ENCODE results near the gene PIGU. TPM values are rescaled to one million over a fixed set of nuclear protein-coding genes. Genes with fewer than 3 reads are reported as not detected.
A peak's percentile ranks its signal among the peaks of the same experiment; 100 is the strongest.
"Not testable (repeated sequence)": the region's sequence is repeated elsewhere in the genome, so short reads cannot be mapped to it uniquely, and the experiment has no call there.

The PIGU gene, protein sequence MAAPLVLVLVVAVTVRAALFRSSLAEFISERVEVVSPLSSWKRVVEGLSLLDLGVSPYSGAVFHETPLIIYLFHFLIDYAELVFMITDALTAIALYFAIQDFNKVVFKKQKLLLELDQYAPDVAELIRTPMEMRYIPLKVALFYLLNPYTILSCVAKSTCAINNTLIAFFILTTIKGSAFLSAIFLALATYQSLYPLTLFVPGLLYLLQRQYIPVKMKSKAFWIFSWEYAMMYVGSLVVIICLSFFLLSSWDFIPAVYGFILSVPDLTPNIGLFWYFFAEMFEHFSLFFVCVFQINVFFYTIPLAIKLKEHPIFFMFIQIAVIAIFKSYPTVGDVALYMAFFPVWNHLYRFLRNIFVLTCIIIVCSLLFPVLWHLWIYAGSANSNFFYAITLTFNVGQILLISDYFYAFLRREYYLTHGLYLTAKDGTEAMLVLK
- total RNA-seq: 10.0 and 13.0 TPM in 2 replicates

DNA sequence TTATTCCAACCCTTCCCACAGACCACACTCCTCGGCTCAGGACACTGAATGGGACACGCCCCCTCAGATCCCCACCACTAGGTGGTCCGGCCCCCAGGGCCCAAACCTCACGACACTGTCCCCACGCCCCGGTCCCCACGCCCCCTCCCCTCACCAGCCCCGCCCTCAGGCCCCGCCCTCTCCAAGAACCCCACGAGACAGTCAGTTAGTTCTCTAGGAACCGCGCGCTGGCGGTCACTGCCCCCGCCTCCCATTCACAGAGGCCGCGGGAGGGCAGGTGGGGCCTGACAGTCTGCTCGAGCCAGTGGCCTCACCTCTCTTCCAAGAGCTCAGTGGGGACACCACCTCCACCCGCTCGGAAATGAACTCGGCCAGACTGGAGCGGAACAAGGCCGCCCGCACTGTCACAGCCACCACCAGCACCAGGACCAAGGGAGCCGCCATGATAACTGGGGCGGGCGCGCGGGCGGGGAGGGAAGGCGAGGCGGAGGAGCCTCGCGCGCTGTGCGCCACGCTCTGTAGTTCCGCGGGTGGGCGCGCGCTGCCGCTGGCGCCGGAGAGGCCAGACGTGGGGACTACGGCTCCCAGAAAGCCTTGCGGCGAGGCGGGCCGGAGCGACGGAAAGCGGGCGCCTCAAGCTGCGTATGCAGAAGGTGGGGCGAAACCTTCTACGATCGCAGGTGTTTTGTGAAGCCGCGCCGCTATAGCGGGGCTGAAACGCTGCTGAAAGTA lies at the start of gene PIGU:
PIGU (minus strand) TSS at position 451 of the 732 bp plus-strand sequence; CDS start at position 444, 7 bp downstream.
- DNase-seq (ENCODE audit: low read depth): peak; percentile 94
- H3K4me3 ChIP-seq (ENCODE audit: low read depth, low read length): peak within 1 kb of the TSS; percentile 81
- TF ChIP-seq, protein P1, sequence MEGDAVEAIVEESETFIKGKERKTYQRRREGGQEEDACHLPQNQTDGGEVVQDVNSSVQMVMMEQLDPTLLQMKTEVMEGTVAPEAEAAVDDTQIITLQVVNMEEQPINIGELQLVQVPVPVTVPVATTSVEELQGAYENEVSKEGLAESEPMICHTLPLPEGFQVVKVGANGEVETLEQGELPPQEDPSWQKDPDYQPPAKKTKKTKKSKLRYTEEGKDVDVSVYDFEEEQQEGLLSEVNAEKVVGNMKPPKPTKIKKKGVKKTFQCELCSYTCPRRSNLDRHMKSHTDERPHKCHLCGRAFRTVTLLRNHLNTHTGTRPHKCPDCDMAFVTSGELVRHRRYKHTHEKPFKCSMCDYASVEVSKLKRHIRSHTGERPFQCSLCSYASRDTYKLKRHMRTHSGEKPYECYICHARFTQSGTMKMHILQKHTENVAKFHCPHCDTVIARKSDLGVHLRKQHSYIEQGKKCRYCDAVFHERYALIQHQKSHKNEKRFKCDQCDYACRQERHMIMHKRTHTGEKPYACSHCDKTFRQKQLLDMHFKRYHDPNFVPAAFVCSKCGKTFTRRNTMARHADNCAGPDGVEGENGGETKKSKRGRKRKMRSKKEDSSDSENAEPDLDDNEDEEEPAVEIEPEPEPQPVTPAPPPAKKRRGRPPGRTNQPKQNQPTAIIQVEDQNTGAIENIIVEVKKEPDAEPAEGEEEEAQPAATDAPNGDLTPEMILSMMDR (IDR thresholded peaks at IDR 0.05; ENCODE audit: insufficient read depth, low read depth, low read length): peak; percentile 19

DNA sequence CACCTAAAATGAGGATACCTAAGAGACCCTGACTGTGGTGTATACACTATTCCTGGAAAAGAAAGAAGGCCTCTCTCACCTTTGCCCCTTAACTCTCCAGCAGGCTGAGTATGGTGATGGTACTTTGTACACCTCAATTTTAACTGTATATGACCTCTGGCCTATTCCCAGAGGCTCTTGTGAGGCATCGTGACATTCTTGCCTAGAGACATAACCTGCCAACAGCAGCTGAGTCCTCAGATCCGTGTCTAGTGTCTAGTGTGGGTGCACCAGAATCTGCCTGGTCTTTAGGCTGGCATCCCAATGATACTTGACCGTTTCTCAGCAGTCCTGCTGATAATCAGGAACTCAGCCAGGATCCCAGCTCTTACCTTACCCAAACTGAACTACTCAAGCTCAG lies 47.3 kb upstream of the PIGU start:
- TF ChIP-seq, protein P1 (IDR thresholded peaks at IDR 0.05; ENCODE audit: insufficient read depth, low read depth, low read length): no peak
- no peak for DNase-seq (ENCODE audit: low read depth)
- H3K4me3 ChIP-seq (ENCODE audit: low read depth, low read length): no peak overlapping the region

DNA sequence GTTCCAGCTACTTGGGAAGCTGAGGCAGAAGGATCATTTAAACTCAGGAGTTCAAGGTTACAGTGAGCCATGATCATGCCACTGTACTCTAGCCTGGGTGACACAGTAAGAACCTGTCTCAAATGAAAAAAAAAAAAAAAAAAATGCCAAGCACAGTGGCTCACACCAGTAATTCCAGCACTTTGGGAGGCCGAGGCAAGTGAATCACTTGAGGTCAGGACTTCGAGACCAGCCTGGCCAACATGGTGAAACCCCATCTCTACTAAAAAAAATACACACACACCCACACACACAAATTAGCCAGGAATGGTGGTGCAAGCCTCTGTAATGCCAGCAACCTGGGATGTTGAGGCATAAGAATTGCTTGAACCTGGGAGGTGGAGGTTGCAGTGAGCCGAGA lies 45.7 kb upstream of the PIGU start:
- H3K4me3 ChIP-seq (ENCODE audit: low read depth, low read length); DNase-seq (ENCODE audit: low read depth): not testable (repeated sequence)

DNA sequence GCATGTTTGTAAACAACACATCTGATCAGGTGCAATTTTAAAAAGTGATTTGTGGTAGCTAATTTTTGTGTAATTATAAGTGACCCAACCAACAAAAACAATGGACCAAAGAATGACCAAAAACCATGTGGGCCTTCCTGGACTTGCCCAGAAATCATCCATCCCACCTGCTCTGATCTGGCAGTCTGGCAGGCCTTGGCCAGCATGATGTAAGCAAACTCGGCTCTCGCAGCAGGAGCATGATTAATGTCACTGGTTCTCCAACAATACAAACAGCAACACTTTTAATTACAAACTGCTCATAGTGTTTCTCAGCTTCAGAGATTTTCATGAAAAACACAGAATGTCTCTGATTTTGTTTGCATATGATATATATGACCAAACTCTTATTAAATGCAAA lies 43.4 kb upstream of the PIGU start:
- no peak overlapping the region for H3K4me3 ChIP-seq (ENCODE audit: low read depth, low read length)
- DNase-seq (ENCODE audit: low read depth): no peak
- TF ChIP-seq, protein P1 (IDR thresholded peaks at IDR 0.05; ENCODE audit: insufficient read depth, low read depth, low read length): no peak

DNA sequence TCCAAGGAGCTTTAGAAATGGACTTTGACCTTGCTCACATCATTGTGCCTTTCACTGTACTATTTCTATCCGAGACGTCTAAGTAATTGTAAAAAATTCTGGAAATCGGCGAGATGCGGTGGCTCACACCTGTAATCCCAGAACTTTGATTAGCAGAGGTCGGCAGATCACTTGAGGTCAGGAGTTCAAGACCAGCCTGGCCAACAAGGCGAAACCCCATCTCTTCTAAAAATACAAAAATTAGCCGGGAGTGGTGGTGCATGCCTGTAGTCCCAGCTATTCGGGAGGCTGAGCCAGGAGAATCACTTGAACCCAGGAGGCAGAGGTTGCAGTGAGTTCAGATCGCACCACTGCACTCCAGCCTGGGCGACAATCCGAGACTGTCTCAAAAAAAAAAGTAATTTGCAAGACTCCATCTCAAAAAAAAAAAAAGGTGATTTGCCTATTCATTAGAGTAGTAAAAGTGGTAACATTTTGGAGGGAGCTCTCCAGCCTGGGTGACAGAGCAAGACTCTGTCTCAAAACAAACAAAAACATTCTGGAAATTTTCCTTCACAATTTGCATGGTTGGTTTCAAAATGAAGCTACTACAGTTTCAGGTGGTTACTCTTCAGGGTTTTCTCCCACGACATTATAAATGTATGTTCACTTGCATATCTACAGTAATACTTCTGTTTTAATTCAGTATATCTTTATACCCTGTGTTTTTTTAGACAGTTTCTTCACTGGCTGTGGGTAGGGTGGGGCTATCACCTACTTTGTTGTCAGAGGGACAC lies 42.5 kb upstream of the PIGU start:
- not testable (repeated sequence) for H3K4me3 ChIP-seq (ENCODE audit: low read depth, low read length); DNase-seq (ENCODE audit: low read depth)

DNA sequence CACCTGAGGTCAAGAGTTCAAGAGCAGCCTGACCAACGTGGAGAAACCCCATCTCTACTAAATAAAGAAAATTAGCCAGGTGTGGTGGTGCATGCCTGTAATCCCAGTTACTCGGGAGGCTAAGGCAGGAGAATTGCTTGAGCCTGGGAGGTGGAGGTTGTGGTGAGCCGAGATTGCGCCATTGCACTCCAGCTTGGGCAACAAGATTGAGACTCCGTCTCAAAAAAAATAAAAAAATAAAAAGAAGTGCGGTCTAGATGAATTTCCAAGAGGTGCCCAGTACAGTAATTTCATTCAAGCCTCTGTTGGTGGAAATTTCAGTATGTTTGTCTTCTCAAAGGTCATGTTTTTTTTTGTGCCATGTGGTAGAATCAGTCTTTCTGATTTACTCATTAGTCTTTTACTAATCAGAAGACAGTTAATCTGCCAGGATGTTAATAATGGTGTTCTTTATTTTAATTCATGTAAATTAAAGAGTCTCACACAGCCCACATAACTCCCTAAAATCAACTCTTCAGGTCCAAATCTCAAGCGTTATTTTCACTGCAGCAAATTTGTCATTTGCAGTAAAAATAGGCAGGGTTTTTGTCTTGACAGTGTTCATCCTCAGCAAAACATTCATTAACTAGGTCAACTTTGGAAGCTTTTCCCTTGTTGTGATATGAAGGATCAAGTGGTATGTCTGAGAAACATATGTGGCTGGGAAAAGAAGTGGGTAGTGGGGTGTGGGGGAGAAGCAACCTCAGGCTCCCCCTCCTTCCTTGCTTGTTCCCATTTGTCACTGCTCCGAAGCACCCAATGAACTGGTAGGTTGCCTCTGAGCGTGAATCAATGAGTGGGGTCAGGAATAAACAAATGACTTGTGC lies 40.6 kb upstream of the PIGU start:
- DNase-seq (ENCODE audit: low read depth): no peak
- TF ChIP-seq, protein P1 (IDR thresholded peaks at IDR 0.05; ENCODE audit: insufficient read depth, low read depth, low read length): no peak
- no peak overlapping the region for H3K4me3 ChIP-seq (ENCODE audit: low read depth, low read length)

DNA sequence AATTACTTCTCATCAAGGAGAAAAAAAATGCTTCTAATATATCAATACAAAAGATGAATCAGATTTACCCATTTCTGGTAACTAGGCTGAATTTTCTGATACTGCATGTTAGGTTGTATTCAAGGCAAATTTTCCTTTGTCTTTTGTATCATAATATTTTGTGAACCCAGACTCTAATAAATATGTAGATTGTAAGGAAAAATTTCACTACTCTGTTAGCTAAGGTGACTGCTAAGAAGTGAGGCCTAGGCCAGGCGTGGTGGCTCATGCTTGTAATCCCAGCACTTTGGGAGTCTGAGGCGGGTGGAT lies 40.0 kb upstream of the PIGU start:
- TF ChIP-seq, protein P1 (IDR thresholded peaks at IDR 0.05; ENCODE audit: insufficient read depth, low read depth, low read length): no peak
- DNase-seq (ENCODE audit: low read depth): no peak
- no peak overlapping the region for H3K4me3 ChIP-seq (ENCODE audit: low read depth, low read length)

Measured in fibroblast of villous mesenchyme (primary cell).